AG08396 (cell line): ENCODE results near the gene CPN2.

Source experiments
- DNase-seq: peaks from one replicate; pipeline ENCODE4 v3.0.0; 2012; ENCODE audit warnings: low spot score, mixed read lengths

Gene CPN2

GRCh38 chr3:194351080-194351672, at the start of gene CPN2:
Gene CPN2 (minus strand): TSS chr3:194351328. CDS start chr3:194342702, 8,626 bp downstream.
- DNase-seq, result no peak

- no peak for DNase-seq
These were observed 48.8 kb upstream of the CPN2 start for GRCh38 chr3:194399874-194400411.

GRCh38 chr3:194399166-194399565, 48.0 kb upstream of the CPN2 start, which contains the start of gene GP5:
Gene GP5 (minus strand): TSS chr3:194399266. CDS start chr3:194398282, 984 bp downstream.
- no peak for DNase-seq

- DNase-seq, result no peak
These were observed 46.7 kb upstream of the CPN2 start for GRCh38 chr3:194397757-194398312.

- DNase-seq, result no peak
These were observed 46.0 kb upstream of the CPN2 start for GRCh38 chr3:194396859-194397756.

GRCh38 chr3:194396539-194396858, 45.4 kb upstream of the CPN2 start:
- DNase-seq, result no peak

GRCh38 chr3:194395778-194396538, 44.8 kb upstream of the CPN2 start:
- DNase-seq, result peak; percentile 59

- DNase-seq, result no peak
These were observed 44.1 kb upstream of the CPN2 start for GRCh38 chr3:194395212-194395611.

- DNase-seq, result no peak
These were observed 41.4 kb upstream of the CPN2 start for GRCh38 chr3:194392576-194392975.

- DNase-seq, result no peak
These were observed 39.7 kb upstream of the CPN2 start for GRCh38 chr3:194390835-194391234.

GRCh38 chr3:194389269-194389668, 38.1 kb upstream of the CPN2 start:
- no peak for DNase-seq

GRCh38 chr3:194387926-194388418, 36.8 kb upstream of the CPN2 start:
- DNase-seq, result no peak

GRCh38 chr3:194387276-194387675, 36.1 kb upstream of the CPN2 start:
- DNase-seq, result no peak

GRCh38 chr3:194386648-194387047, 35.5 kb upstream of the CPN2 start:
- no peak for DNase-seq

- no peak for DNase-seq
These were observed 34.9 kb upstream of the CPN2 start for GRCh38 chr3:194386066-194386465.

GRCh38 chr3:194384569-194385001, 33.5 kb upstream of the CPN2 start:
- no peak for DNase-seq

GRCh38 chr3:194384156-194384555, 33.0 kb upstream of the CPN2 start:
- no peak for DNase-seq

GRCh38 chr3:194383276-194383940, 32.3 kb upstream of the CPN2 start:
- no peak for DNase-seq

GRCh38 chr3:194382892-194383223, 31.7 kb upstream of the CPN2 start:
- DNase-seq, result no peak

GRCh38 chr3:194382196-194382891, 31.2 kb upstream of the CPN2 start:
- no peak for DNase-seq

- DNase-seq, result peak; percentile 45
These were observed 30.3 kb upstream of the CPN2 start for GRCh38 chr3:194381460-194381875.
